Mesothelial cell of epicardium (in vitro differentiated cells): ENCODE results near the gene FAHD1. TPM values are rescaled to one million over a fixed set of nuclear protein-coding genes. Genes with fewer than 3 reads are reported as not detected.
"Not testable (repeated sequence)": the region's sequence is repeated elsewhere in the genome, so short reads cannot be mapped to it uniquely, and the experiment has no call there.

Source experiments
- DNase-seq, 2 experiments: peaks; one replicate each; pipeline ENCODE4 v3.0.0; 2021; ENCODE audit warnings: low spot score in 2 of 2; ENCODE audit not compliant: unreplicated experiment in 2 of 2
- H3K27ac Mint-ChIP-seq: 2 replicates; pipeline ENCODE4 v1.8.0; 2021; ENCODE audit warnings: mixed read lengths
- H3K27me3 Mint-ChIP-seq: 2 replicates; pipeline ENCODE4 v1.8.0; 2021; ENCODE audit warnings: low read depth, mixed read lengths
- H3K36me3 Mint-ChIP-seq: 2 replicates; pipeline ENCODE4 v1.8.0; 2021; ENCODE audit warnings: mixed read lengths
- H3K4me1 Mint-ChIP-seq: 2 replicates; pipeline ENCODE4 v1.8.0; 2021; ENCODE audit warnings: mixed read lengths
- H3K4me3 Mint-ChIP-seq: 2 replicates; pipeline ENCODE4 v1.8.0; 2021; ENCODE audit warnings: mild to moderate bottlenecking, moderate library complexity, mixed read lengths
- H3K9me3 Mint-ChIP-seq: 2 replicates; pipeline ENCODE4 v1.8.0; 2021; ENCODE audit warnings: mixed read lengths
- total RNA-seq: library from RNA; stranded (reverse); gene quantifications from 3 replicates; pipeline ENCODE4 v1.2.1, GENCODE V29; 2021
- TF ChIP-seq, protein P1 (sequence below): fragments of 200-600 bp; sonication (generic); IDR thresholded peaks from one replicate; pipeline ENCODE4 v1.5.0; 2021; ENCODE audit warnings: antibody characterized with exemption; ENCODE audit not compliant: unreplicated experiment

The FAHD1 gene
- total RNA-seq, 1 donor from 2014 or later: 23.1 TPM

DNA sequence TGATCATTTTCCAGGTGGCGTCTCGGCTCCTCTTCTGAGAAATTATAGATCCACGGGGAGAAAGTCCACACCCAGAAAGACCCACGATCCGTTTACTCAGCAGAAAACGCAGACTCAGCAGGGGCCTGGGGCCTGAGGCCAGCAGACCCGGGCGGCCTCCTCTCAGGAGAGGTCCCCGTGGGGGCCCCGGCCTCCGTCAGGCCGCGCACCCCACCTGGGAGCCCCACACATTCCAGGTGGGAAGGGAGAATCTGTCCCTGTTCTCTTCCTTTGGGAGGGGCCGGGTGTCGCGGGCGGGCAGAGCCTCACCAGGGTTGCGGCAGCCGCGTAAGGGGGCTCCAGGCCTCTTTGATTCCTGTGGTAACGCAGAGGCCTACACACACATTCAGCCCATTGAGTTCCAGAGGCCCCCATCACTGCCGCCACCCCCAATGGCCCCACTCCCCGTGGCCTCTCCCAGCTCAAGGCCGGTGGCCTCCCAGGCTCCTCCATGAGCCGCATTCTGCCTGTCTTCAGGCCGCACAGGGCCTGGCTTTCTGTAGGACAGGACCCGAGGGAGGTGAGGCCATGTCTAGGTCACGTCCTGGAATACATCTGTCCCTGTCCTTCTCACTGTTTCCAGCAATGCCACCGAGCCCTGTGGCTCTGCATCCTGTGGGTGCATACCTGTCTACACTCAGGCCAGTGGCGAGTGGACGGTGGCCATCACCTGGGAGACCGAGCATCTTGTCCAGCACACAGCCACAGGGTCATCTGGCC is 31.9 kb upstream of the FAHD1 start:
- Mint-ChIP-seq H3K36me3 (peaks cover 11% of the 10 kb centered on the region), H3K27me3 (no peaks in the 10 kb centered on the region), H3K4me1 (no peaks in the 10 kb centered on the region), H3K27ac (no peak overlapping the region), H3K4me3 (no peak overlapping the region), H3K9me3 (peaks cover 10% of the 10 kb centered on the region)
- peak in 1 of 2 experiments; percentile 35 for DNase-seq
- TF ChIP-seq, protein P1, sequence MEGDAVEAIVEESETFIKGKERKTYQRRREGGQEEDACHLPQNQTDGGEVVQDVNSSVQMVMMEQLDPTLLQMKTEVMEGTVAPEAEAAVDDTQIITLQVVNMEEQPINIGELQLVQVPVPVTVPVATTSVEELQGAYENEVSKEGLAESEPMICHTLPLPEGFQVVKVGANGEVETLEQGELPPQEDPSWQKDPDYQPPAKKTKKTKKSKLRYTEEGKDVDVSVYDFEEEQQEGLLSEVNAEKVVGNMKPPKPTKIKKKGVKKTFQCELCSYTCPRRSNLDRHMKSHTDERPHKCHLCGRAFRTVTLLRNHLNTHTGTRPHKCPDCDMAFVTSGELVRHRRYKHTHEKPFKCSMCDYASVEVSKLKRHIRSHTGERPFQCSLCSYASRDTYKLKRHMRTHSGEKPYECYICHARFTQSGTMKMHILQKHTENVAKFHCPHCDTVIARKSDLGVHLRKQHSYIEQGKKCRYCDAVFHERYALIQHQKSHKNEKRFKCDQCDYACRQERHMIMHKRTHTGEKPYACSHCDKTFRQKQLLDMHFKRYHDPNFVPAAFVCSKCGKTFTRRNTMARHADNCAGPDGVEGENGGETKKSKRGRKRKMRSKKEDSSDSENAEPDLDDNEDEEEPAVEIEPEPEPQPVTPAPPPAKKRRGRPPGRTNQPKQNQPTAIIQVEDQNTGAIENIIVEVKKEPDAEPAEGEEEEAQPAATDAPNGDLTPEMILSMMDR: no peak

DNA sequence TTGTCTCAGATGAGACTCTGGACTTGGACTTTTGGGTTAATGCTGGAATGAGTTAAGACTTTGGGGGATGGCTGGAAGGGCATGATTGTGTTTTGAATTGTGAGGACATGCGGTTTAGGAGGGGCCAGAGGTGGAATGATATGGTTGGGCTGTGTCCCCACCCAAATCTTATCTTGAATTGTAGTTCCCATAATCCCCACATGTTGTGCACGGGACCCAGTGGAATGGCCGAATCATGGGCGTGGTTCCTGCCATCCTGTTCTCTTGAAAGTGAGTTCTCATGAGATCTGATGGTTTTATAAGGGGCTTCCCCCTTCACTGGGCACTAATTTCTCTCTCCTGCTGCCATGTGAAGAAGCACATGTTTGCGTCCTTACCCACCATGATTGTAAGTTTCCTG is 27.7 kb upstream of the FAHD1 start:
- H3K27me3 Mint-ChIP-seq: not testable (repeated sequence)
- H3K9me3 Mint-ChIP-seq: peaks cover 16% of the 10 kb centered on the region

DNA sequence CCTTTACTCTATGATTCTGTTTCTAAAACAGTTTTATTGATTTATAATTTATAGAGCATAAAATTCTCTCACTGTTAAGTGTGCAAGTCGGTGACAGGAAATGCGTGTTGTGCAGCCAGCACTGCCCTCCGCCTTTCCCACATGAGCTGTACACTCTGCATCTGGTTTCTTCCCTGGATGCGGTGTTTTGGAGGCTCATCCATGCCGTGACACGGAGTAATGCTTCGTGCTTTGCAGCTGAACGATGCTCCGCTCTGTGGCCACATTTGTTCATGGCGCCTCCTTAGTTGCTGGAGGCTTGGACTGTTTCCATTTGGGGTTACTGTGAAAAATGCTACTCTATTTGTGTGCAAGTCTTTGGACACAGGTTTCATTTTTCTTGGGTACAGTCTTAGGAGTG is 26.3 kb upstream of the FAHD1 start:
- Mint-ChIP-seq H3K4me3 (no peak overlapping the region), H3K4me1 (no peaks in the 10 kb centered on the region), H3K36me3 (peaks cover 20% of the 10 kb centered on the region), H3K27me3 (no peaks in the 10 kb centered on the region), H3K27ac (no peak overlapping the region), H3K9me3 (peaks cover 16% of the 10 kb centered on the region)
- no peak for DNase-seq
- TF ChIP-seq, protein P1: no peak

More for the DNA sequence above, 27.7 kb upstream of the FAHD1 start:
- H3K4me3 Mint-ChIP-seq, H3K4me1 Mint-ChIP-seq, DNase-seq, H3K27ac Mint-ChIP-seq: not testable (repeated sequence)
- H3K36me3 Mint-ChIP-seq: peaks cover 15% of the 10 kb centered on the region

DNA sequence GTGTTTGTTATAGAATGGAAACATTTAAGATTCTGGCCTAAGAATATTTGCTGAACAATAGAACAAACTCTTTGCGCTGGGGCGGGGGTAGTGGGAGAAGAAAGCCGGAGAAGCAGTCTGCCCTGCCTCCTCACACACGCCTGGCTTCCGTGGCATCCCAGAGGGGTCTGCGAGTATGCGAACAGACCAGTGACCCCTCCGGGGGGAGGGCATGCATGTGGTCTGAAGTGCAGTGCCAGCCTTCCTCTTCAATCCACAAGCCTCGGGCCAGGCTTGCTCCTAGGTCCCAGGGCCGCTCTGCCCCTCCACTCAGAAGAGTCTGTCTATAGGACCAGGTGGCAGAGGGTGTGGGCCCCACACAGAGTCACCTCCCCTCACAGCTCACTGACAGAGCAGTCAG is 19.4 kb upstream of the FAHD1 start:
- H3K4me3 Mint-ChIP-seq: no peak overlapping the region
- TF ChIP-seq, protein P1: no peak
- no peaks in the 10 kb centered on the region for H3K27me3 Mint-ChIP-seq
- DNase-seq: no peak
- H3K36me3 Mint-ChIP-seq: peaks cover 25% of the 10 kb centered on the region
- H3K4me1 Mint-ChIP-seq: no peaks in the 10 kb centered on the region
- H3K27ac Mint-ChIP-seq: no peak overlapping the region
- H3K9me3 Mint-ChIP-seq: peaks cover 4% of the 10 kb centered on the region

DNA sequence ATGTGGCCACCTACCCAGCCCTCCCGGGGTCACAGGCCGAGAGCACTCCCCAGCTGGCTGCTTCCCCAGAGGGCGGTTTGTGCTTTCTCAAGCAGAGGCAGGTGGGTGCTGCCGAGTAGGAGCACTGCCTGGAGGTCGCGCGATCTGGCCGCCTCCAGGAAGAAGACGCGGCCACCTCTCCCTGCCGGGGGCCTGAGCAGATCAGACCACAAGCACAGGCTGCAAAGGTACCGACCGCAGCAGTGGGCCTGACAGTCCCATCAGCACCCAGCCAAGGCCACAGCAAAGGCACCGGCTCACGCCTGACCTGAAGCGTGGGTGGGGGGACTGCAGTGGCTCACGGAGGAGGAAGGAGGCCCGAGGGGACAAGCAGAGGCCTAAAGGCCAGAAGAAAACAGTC is 18.3 kb upstream of the FAHD1 start:
- Mint-ChIP-seq H3K9me3 (peaks cover 4% of the 10 kb centered on the region), H3K27me3 (no peaks in the 10 kb centered on the region), H3K27ac (no peak overlapping the region), H3K36me3 (peaks cover 27% of the 10 kb centered on the region), H3K4me3 (no peak overlapping the region), H3K4me1 (no peaks in the 10 kb centered on the region)
- TF ChIP-seq, protein P1: no peak
- no peak for DNase-seq

DNA sequence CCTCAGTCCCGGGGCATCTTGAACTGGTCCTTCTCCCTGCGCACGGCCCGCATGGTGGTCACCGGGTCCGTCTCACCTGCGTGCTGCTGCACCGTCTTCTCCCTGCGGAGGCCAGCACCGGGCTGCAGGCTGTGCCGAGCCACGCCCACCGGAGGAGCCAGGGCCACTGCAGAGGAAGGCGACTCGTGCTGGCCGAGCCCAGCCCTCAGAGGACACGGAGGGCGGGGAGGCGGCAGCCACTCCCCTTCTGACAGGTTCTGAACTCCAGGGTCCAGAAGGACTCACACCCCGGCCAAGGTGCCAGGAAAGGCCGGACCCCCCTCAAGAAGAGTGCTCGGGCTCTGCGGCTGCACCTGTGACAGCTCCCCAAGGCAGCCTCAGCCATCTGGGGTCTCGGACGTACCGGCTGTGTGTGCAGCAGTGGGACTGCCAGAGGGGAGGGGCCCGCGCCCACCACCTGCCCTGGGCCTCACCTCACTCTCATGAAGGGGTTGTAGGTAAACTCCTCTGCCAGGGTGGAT is 17.7 kb upstream of the FAHD1 start:
- Mint-ChIP-seq H3K9me3 (peaks cover 4% of the 10 kb centered on the region), H3K27me3 (no peaks in the 10 kb centered on the region), H3K4me3 (no peak overlapping the region), H3K4me1 (no peaks in the 10 kb centered on the region), H3K27ac (no peak overlapping the region), H3K36me3 (peaks cover 28% of the 10 kb centered on the region)
- no peak for DNase-seq
- TF ChIP-seq, protein P1: no peak
